Chondrocyte (in vitro differentiated cells): Measurements from ENCODE around the gene TARBP2. TPM values are rescaled to one million over a fixed set of nuclear protein-coding genes. Genes with fewer than 3 reads are reported as not detected.

Experiments used
- DNase-seq: peaks from one replicate; pipeline ENCODE4 v3.0.0; 2021; ENCODE audit warnings: mixed read lengths, low spot score
- H3K27ac Mint-ChIP-seq: one replicate; pipeline ENCODE4 v1.8.0; 2021; ENCODE audit warnings: mild to moderate bottlenecking, moderate library complexity, mixed read lengths; ENCODE audit not compliant: unreplicated experiment
- H3K27me3 Mint-ChIP-seq: 2 replicates; pipeline ENCODE4 v1.8.0; 2021; ENCODE audit warnings: low read depth, mixed read lengths
- H3K36me3 Mint-ChIP-seq: 2 replicates; pipeline ENCODE4 v1.8.0; 2021; ENCODE audit warnings: low read depth, mixed read lengths
- H3K4me1 Mint-ChIP-seq: 2 replicates; pipeline ENCODE4 v1.8.0; 2021; ENCODE audit warnings: low read depth, mild to moderate bottlenecking, mixed read lengths
- H3K4me3 Mint-ChIP-seq: one replicate; pipeline ENCODE4 v1.8.0; 2021; ENCODE audit warnings: mild to moderate bottlenecking, moderate library complexity, mixed read lengths; ENCODE audit not compliant: unreplicated experiment
- H3K9me3 Mint-ChIP-seq: 2 replicates; pipeline ENCODE4 v1.8.0; 2021; ENCODE audit warnings: low read depth, mixed read lengths
- total RNA-seq: library from RNA; stranded (reverse); gene quantifications from 3 replicates; pipeline ENCODE4 v1.2.1, GENCODE V29; 2021
- TF ChIP-seq, protein P1 (sequence below): fragments of 200-600 bp; sonication (generic); IDR thresholded peaks from 2 replicates; pipeline ENCODE4 v1.5.0; 2021; ENCODE audit warnings: antibody characterized with exemption, mild to moderate bottlenecking, moderate library complexity

TARBP2 gene
- total RNA-seq, 1 donor from 2014 or later: 23.5 TPM

DNA sequence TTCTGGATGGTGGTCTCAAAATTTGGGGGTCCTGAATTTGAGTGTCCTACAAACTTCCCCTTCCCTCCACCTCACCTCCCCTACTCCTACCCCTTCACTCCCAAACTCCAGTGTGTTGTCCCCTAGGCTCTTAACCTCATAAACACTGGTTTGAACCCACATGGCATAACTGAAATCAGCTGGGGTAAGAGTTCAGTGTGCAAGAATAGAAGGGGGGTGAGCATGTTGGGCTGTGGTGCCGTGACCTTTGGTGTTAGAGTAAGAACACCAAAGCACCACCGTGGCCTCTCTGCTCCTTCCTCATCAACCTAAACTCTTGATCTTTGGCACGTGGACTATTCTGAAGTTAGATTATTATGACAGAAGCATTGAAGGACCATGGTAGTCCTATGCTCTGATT is 38.1 kb upstream of the TARBP2 start:
- H3K36me3 Mint-ChIP-seq: peaks cover 69% of the 10 kb centered on the region
- H3K4me1 Mint-ChIP-seq: peaks cover 29% of the 10 kb centered on the region
- TF ChIP-seq, protein P1, sequence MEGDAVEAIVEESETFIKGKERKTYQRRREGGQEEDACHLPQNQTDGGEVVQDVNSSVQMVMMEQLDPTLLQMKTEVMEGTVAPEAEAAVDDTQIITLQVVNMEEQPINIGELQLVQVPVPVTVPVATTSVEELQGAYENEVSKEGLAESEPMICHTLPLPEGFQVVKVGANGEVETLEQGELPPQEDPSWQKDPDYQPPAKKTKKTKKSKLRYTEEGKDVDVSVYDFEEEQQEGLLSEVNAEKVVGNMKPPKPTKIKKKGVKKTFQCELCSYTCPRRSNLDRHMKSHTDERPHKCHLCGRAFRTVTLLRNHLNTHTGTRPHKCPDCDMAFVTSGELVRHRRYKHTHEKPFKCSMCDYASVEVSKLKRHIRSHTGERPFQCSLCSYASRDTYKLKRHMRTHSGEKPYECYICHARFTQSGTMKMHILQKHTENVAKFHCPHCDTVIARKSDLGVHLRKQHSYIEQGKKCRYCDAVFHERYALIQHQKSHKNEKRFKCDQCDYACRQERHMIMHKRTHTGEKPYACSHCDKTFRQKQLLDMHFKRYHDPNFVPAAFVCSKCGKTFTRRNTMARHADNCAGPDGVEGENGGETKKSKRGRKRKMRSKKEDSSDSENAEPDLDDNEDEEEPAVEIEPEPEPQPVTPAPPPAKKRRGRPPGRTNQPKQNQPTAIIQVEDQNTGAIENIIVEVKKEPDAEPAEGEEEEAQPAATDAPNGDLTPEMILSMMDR: no peak
- H3K4me3 Mint-ChIP-seq: no peak overlapping the region
- H3K27ac Mint-ChIP-seq: no peak overlapping the region
- DNase-seq: no peak
- no peaks in the 10 kb centered on the region for H3K9me3 Mint-ChIP-seq
- no peaks in the 10 kb centered on the region for H3K27me3 Mint-ChIP-seq

DNA sequence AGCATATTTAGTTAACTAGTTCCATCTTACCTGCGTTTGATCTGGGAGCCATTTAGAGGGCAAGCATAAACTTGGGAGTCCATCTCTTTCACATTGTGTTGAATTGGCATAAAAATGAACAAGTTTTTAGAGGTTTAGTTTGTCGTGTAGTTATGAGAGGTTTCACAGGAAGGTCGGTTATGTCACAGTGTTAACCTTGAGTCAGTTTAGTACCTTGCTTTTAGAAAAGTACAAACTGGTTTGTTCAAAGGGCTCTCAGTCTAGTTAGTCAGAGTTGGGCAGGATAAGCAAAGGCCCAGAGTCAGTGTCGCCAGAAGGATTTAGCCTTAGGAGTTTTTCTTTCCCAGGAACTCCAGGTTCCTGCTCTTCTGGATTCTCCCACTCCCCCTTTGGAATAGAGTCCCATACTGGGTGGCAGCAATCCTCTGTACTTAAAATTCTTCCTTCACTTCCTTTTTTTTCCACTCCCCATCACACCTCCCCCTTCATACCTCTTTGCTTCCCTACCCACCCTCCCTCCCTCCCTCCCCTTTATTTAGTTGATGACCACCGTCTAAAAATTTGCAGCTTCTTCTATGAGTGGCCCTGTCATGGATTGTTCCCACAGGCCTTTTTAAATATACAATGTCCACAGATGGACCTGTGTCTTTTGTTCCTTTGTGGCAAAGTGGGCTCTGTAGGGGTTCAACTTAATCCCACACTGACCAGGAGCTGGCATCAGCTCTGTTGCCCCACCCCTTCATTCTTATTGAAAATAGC is 37.1 kb upstream of the TARBP2 start:
- Mint-ChIP-seq H3K27ac (peak overlapping the region; percentile 37), H3K27me3 (no peaks in the 10 kb centered on the region), H3K4me1 (peaks cover 29% of the 10 kb centered on the region), H3K4me3 (no peak overlapping the region), H3K36me3 (peaks cover 69% of the 10 kb centered on the region), H3K9me3 (no peaks in the 10 kb centered on the region)
- no peak for DNase-seq
- TF ChIP-seq, protein P1: no peak

DNA sequence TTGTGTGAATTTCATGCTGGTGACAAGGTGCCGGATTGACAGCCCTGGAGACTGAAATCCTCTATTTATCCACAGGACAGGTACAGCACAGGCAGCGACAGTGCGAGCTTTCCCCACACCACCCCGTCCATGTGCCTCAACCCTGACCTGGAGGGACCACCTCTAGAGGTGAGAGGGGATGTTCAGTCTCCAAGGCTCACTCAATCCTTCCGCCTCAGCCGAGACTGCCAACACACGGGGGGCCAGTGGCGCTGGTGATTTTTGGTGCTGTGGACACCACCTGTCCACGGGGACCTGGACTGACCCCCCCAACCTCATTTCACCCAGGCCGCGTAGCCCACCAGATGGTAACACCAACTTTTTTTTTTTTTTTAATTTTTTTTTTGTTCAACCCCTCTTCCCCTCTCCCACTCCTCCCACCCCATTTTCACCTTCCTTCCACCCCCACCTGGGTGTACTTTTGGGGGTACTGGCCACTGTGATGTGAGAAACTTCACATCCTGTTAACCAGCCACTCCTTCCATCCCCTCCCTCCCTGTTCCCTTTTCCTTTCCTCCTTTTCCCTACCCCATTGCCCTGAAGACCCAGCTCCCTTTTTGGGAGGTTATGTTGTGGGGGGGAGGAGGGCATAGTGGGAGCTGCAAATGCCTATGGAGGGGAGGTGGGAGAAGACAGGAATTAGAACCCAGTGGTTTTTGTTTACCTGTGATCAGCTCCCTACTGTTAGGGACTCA is 36.2 kb upstream of the TARBP2 start:
- TF ChIP-seq, protein P1: no peak
- H3K4me1 Mint-ChIP-seq: peaks cover 23% of the 10 kb centered on the region

DNA sequence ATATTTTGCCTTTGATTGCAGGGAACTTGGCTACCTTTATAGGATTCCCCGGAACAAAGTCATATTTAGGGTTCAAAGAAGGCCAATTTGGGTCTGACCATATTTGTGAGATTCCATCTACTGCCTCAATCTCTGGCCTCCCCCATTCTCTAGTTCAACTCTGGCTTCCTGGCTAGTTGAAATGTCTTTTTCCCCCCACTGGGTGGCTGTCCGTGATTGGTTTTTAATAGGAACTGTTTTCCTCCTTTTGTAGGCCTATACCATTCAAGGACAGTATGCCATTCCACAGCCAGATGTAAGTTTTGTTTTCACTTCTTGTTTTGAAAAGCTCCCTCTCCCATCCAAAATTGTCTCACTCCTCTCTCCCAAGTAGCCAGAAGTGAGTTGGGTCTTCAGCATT is 35.4 kb upstream of the TARBP2 start:
- no peaks in the 10 kb centered on the region for H3K27me3 Mint-ChIP-seq
- DNase-seq: no peak
- no peaks in the 10 kb centered on the region for H3K9me3 Mint-ChIP-seq
- no peak overlapping the region for H3K4me3 Mint-ChIP-seq
- TF ChIP-seq, protein P1: peak; percentile 28
- H3K36me3 Mint-ChIP-seq: peaks cover 57% of the 10 kb centered on the region
- H3K4me1 Mint-ChIP-seq: peaks cover 15% of the 10 kb centered on the region
- peak overlapping the region; percentile 14 for H3K27ac Mint-ChIP-seq

More for the DNA sequence above, 36.2 kb upstream of the TARBP2 start:
- Mint-ChIP-seq H3K27me3 (no peaks in the 10 kb centered on the region), H3K27ac (peak overlapping the region; percentile 18), H3K4me3 (no peak overlapping the region), H3K9me3 (no peaks in the 10 kb centered on the region), H3K36me3 (peaks cover 63% of the 10 kb centered on the region)
- peak; percentile 68 for DNase-seq

DNA sequence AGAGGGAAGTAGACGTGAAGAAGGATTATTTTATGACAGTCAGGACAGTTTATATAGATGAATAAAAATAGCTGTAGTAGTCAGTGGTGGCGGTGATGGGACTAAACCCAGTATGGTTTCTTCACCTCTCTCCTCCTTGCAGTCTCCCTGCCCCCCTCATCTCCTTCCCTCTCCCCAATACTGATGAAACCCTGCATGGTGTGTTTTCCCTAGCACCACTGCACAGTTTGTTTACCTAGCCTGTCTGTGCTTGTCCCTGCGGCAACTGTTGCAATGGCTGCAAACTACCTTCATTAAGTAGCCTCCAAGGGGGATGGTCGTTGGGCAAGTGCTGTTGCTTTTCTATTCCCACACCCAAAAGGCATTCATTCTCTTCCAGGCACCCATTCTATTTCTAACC is 34.4 kb upstream of the TARBP2 start:
- peak overlapping the region; percentile 2 for H3K27ac Mint-ChIP-seq
- peaks cover 56% of the 10 kb centered on the region for H3K36me3 Mint-ChIP-seq
- H3K4me1 Mint-ChIP-seq: peaks cover 14% of the 10 kb centered on the region
- TF ChIP-seq, protein P1: no peak
- no peaks in the 10 kb centered on the region for H3K9me3 Mint-ChIP-seq
- H3K27me3 Mint-ChIP-seq: no peaks in the 10 kb centered on the region
- no peak overlapping the region for H3K4me3 Mint-ChIP-seq
- no peak for DNase-seq
